Type B pancreatic cell (in vitro differentiated cells): ENCODE results near the gene SPC25. TPM values are rescaled to one million over a fixed set of nuclear protein-coding genes. Genes with fewer than 3 reads are reported as not detected.

Experiments used
- DNase-seq: peaks from one replicate; pipeline ENCODE4 v3.0.0; 2021; ENCODE audit warnings: mixed read lengths; ENCODE audit not compliant: unreplicated experiment; ENCODE audit errors: extremely low spot score
- H3K27ac Mint-ChIP-seq: 2 replicates; pipeline ENCODE4 v1.8.0; 2021; ENCODE audit warnings: mild to moderate bottlenecking, mixed read lengths
- H3K27me3 Mint-ChIP-seq: 2 replicates; pipeline ENCODE4 v1.8.0; 2021; ENCODE audit warnings: mixed read lengths
- H3K36me3 Mint-ChIP-seq: 2 replicates; pipeline ENCODE4 v1.8.0; 2021; ENCODE audit warnings: mixed read lengths
- H3K4me1 Mint-ChIP-seq: one replicate; pipeline ENCODE4 v1.8.0; 2021; ENCODE audit warnings: mixed read lengths; ENCODE audit not compliant: unreplicated experiment
- H3K4me3 Mint-ChIP-seq: 2 replicates; pipeline ENCODE4 v1.8.0; 2021; ENCODE audit warnings: mild to moderate bottlenecking, mixed read lengths
- H3K9me3 Mint-ChIP-seq: 2 replicates; pipeline ENCODE4 v1.8.0; 2021; ENCODE audit warnings: mixed read lengths
- CTCF ChIP-seq: fragments of 200-600 bp; sonication (generic); conservative IDR thresholded peaks from 2 replicates; pipeline ENCODE4 v1.5.0; 2021; ENCODE audit warnings: antibody characterized with exemption, mild to moderate bottlenecking
- total RNA-seq: library from RNA; stranded (reverse); gene quantifications from 2 replicates; pipeline ENCODE4 v1.2.1, GENCODE V29; 2021; ENCODE audit warnings: low replicate concordance

Gene SPC25
- total RNA-seq, 1 donor from 2014 or later: 25.2 TPM

- H3K36me3 Mint-ChIP-seq: no peaks in the 10 kb centered on the region
- no peak overlapping the region for H3K4me3 Mint-ChIP-seq
- no peak for DNase-seq
- H3K4me1 Mint-ChIP-seq: no peaks in the 10 kb centered on the region
- no peak overlapping the region for H3K27ac Mint-ChIP-seq
- TF ChIP-seq CTCF: no peak
- no peaks in the 10 kb centered on the region for H3K27me3 Mint-ChIP-seq
- H3K9me3 Mint-ChIP-seq: no peaks in the 10 kb centered on the region
These were observed 58.6 kb downstream of the SPC25 start for GRCh38 chr2:168831662-168832061.

- DNase-seq: no peak
- H3K9me3 Mint-ChIP-seq: no peaks in the 10 kb centered on the region
- H3K27me3 Mint-ChIP-seq: no peaks in the 10 kb centered on the region
- TF ChIP-seq CTCF: no peak
- H3K4me1 Mint-ChIP-seq: no peaks in the 10 kb centered on the region
- H3K27ac Mint-ChIP-seq: no peak overlapping the region
- H3K36me3 Mint-ChIP-seq: no peaks in the 10 kb centered on the region
- no peak overlapping the region for H3K4me3 Mint-ChIP-seq
These were observed 59.3 kb downstream of the SPC25 start for GRCh38 chr2:168830958-168831357.

GRCh38 chr2:168825126-168825525, 65.1 kb downstream of the SPC25 start:
- H3K27ac Mint-ChIP-seq: no peak overlapping the region

GRCh38 chr2:168821992-168822391, 68.2 kb downstream of the SPC25 start:
- H3K4me1 Mint-ChIP-seq: peaks cover 17% of the 10 kb centered on the region
- no peak overlapping the region for H3K4me3 Mint-ChIP-seq
- H3K9me3 Mint-ChIP-seq: no peaks in the 10 kb centered on the region
- no peak for DNase-seq
- H3K36me3 Mint-ChIP-seq: no peaks in the 10 kb centered on the region
- H3K27ac Mint-ChIP-seq: no peak overlapping the region
- H3K27me3 Mint-ChIP-seq: no peaks in the 10 kb centered on the region
- no peak for TF ChIP-seq CTCF

More at GRCh38 chr2:168825126-168825525, 65.1 kb downstream of the SPC25 start:
- no peak overlapping the region for H3K4me3 Mint-ChIP-seq
- no peaks in the 10 kb centered on the region for H3K36me3 Mint-ChIP-seq
- H3K27me3 Mint-ChIP-seq: no peaks in the 10 kb centered on the region
- no peak for TF ChIP-seq CTCF
- peaks cover 6% of the 10 kb centered on the region for H3K4me1 Mint-ChIP-seq
- no peak for DNase-seq
- no peaks in the 10 kb centered on the region for H3K9me3 Mint-ChIP-seq

- H3K9me3 Mint-ChIP-seq: no peaks in the 10 kb centered on the region
- H3K27me3 Mint-ChIP-seq: no peaks in the 10 kb centered on the region
- TF ChIP-seq CTCF: no peak
- H3K27ac Mint-ChIP-seq: no peak overlapping the region
- no peak for DNase-seq
- H3K4me3 Mint-ChIP-seq: no peak overlapping the region
- H3K4me1 Mint-ChIP-seq: peaks cover 18% of the 10 kb centered on the region
- no peaks in the 10 kb centered on the region for H3K36me3 Mint-ChIP-seq
These were observed 68.7 kb downstream of the SPC25 start for GRCh38 chr2:168821577-168821976.

Other genes starting within 250 kb of the SPC25 start
- gene NOSTRIN, start 87.8 kb downstream of the SPC25 start, total RNA-seq: 2.4 and 2.5 TPM in 2 replicates
- gene G6PC2, start 10.9 kb upstream of the SPC25 start, total RNA-seq: 2.1 and 2.8 TPM in 2 replicates
- gene ABCB11, start 140.9 kb upstream of the SPC25 start, total RNA-seq: 0.24 TPM in 1 of 2 replicates, not detected in the other
- gene DHRS9, start 179.1 kb upstream of the SPC25 start, total RNA-seq: 0.75 and 1.3 TPM in 2 replicates